Neural crest cell (in vitro differentiated cells): ENCODE results near the gene LSAMP. TPM values are rescaled to one million over a fixed set of nuclear protein-coding genes. Genes with fewer than 3 reads are reported as not detected.
"Not testable (repeated sequence)": the region's sequence is repeated elsewhere in the genome, so short reads cannot be mapped to it uniquely, and the experiment has no call there.

Source experiments
- DNase-seq: peaks from one replicate; pipeline ENCODE4 v3.0.0; 2021; ENCODE audit warnings: low read depth, mixed read lengths, low spot score
- H3K27ac Mint-ChIP-seq: one replicate; pipeline ENCODE4 v1.8.0; 2021; ENCODE audit warnings: mild to moderate bottlenecking, mixed read lengths; ENCODE audit not compliant: unreplicated experiment
- H3K27me3 Mint-ChIP-seq: 2 replicates; pipeline ENCODE4 v1.8.0; 2021; ENCODE audit warnings: low read depth, mild to moderate bottlenecking, mixed read lengths
- H3K36me3 Mint-ChIP-seq: 2 replicates; pipeline ENCODE4 v1.8.0; 2021; ENCODE audit warnings: low read depth, mild to moderate bottlenecking, mixed read lengths
- H3K4me1 Mint-ChIP-seq: 2 replicates; pipeline ENCODE4 v1.8.0; 2021; ENCODE audit warnings: mixed read lengths
- H3K4me3 Mint-ChIP-seq: one replicate; pipeline ENCODE4 v1.8.0; 2021; ENCODE audit warnings: mild to moderate bottlenecking, mixed read lengths
- H3K9me3 Mint-ChIP-seq: 2 replicates; pipeline ENCODE4 v1.8.0; 2021; ENCODE audit warnings: mixed read lengths
- CTCF ChIP-seq: fragments of 200-600 bp; sonication (generic); conservative IDR thresholded peaks from 2 replicates; pipeline ENCODE4 v1.5.0; 2021; ENCODE audit warnings: antibody characterized with exemption, mild to moderate bottlenecking
- total RNA-seq: library from RNA; stranded (reverse); gene quantifications from 2 replicates; pipeline ENCODE4 v1.2.1, GENCODE V29; 2021

The LSAMP gene
- total RNA-seq, 1 donor from 2014 or later, result 36.7 TPM

GRCh38 chr3:115852278-115852677, 593.0 kb downstream of the LSAMP start:
- Mint-ChIP-seq H3K27ac (no peak overlapping the region), H3K4me1 (no peaks in the 10 kb centered on the region), H3K4me3 (no peak overlapping the region), H3K36me3 (peaks cover 7% of the 10 kb centered on the region), H3K27me3 (no peaks in the 10 kb centered on the region), H3K9me3 (peaks cover 3% of the 10 kb centered on the region)
- no peak for DNase-seq
- TF ChIP-seq CTCF, result no peak

GRCh38 chr3:115851571-115851970, 593.7 kb downstream of the LSAMP start:
- Mint-ChIP-seq H3K4me1 (no peaks in the 10 kb centered on the region), H3K9me3 (peaks cover 3% of the 10 kb centered on the region), H3K4me3 (no peak overlapping the region), H3K27me3 (no peaks in the 10 kb centered on the region), H3K27ac (no peak overlapping the region), H3K36me3 (peaks cover 7% of the 10 kb centered on the region)
- DNase-seq, result no peak
- TF ChIP-seq CTCF, result no peak

DNA sequence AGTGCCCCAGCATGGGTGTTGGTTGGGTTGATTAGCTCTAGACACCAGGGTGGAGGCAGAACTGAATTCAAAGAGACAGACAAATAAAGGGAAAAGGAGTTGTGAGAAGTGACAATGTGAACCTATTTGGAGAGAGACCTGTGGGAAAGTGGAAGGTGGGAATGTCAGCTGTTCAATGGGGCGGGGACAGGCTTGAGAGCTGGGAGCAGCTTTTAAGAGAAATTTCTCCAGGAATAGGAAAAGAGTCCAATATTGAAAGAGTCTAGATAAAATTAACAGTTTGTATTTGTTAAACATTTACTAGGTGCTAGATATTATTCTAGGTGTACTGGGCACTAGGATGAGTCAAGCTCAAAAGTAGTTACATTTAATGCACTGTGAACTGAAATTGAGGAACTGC, 596.6 kb downstream of the LSAMP start:
- Mint-ChIP-seq H3K9me3 (peaks cover 3% of the 10 kb centered on the region), H3K36me3 (peaks cover 7% of the 10 kb centered on the region)
- TF ChIP-seq CTCF, result no peak

DNA sequence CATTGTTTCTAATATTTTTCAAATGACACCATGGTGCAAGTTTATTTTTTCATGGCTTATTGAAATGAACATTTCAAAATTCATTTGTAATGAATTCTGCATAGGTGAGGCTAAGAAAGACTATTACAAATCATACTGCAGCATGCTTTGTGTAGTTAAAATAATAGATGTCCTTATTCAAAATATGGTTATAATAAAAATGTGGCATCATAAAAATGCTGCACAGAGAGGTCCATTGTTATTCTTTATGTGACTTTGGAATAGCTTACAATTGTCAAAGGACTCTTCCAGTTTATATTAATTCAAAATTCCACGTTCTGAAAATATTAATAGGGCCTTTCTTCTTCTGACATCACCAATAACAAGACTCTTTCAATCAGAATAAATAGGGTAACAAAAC, 599.3 kb downstream of the LSAMP start:
- H3K27ac Mint-ChIP-seq, result no peak overlapping the region
- no peak for TF ChIP-seq CTCF
- peaks cover 3% of the 10 kb centered on the region for H3K9me3 Mint-ChIP-seq
- H3K36me3 Mint-ChIP-seq, result peaks cover 11% of the 10 kb centered on the region
- H3K4me1 Mint-ChIP-seq, result no peaks in the 10 kb centered on the region
- H3K27me3 Mint-ChIP-seq, result no peaks in the 10 kb centered on the region
- H3K4me3 Mint-ChIP-seq, result no peak overlapping the region
- no peak for DNase-seq

More for the DNA sequence above, 596.6 kb downstream of the LSAMP start:
- no peaks in the 10 kb centered on the region for H3K27me3 Mint-ChIP-seq
- no peak overlapping the region for H3K27ac Mint-ChIP-seq
- H3K4me1 Mint-ChIP-seq, result no peaks in the 10 kb centered on the region
- DNase-seq, result no peak
- H3K4me3 Mint-ChIP-seq, result no peak overlapping the region

GRCh38 chr3:115844729-115845128, 600.6 kb downstream of the LSAMP start:
- not testable (repeated sequence) for H3K4me3 Mint-ChIP-seq, H3K27me3 Mint-ChIP-seq

GRCh38 chr3:115843206-115843605, 602.1 kb downstream of the LSAMP start:
- H3K9me3 Mint-ChIP-seq, result peaks cover 3% of the 10 kb centered on the region
- TF ChIP-seq CTCF, result no peak
- peaks cover 21% of the 10 kb centered on the region for H3K36me3 Mint-ChIP-seq
- H3K27ac Mint-ChIP-seq, result no peak overlapping the region
- no peaks in the 10 kb centered on the region for H3K4me1 Mint-ChIP-seq
- no peaks in the 10 kb centered on the region for H3K27me3 Mint-ChIP-seq
- H3K4me3 Mint-ChIP-seq, result no peak overlapping the region
- DNase-seq, result no peak

More at GRCh38 chr3:115844729-115845128, 600.6 kb downstream of the LSAMP start:
- H3K36me3 Mint-ChIP-seq, result peaks cover 15% of the 10 kb centered on the region
- H3K27ac Mint-ChIP-seq, DNase-seq, H3K4me1 Mint-ChIP-seq, H3K9me3 Mint-ChIP-seq: not testable (repeated sequence)
